GM12878 (cell line): ENCODE results near the gene ST3GAL5. TPM values are rescaled to one million over a fixed set of nuclear protein-coding genes. Genes with fewer than 3 reads are reported as not detected.

Experiments used
- ATAC-seq: fragments of 200-7000 bp; cut with Tn5 transposase; 3 replicates; pipeline ENCODE4 v1.9.1; 2020; ENCODE audit warnings: mild to moderate bottlenecking, moderate library complexity
- BruUV-seq: library from RNA; stranded (reverse); fragments of 400-500 nt; replicated peaks from 2 replicates; lab custom pipeline; 2021; lab: Mats Ljungman, UMichigan
- CTCF ChIA-PET: fragments of 300-600 bp; sonication (Branson Sonifier 250); formaldehyde crosslinking; extraction: SDS; loops from one replicate; lab custom pipeline; 2021; ENCODE audit warnings: inconsistent platforms; lab: Yijun Ruan, JAX
- POLR2A ChIA-PET: fragments of 350-600 bp; formaldehyde crosslinking; extraction: SDS; loops from one replicate; lab custom pipeline; 2021; ENCODE audit warnings: inconsistent platforms; lab: Charles Lee
- RAD21 ChIA-PET: fragments of 300-600 bp; sonication (Branson Sonifier 250); formaldehyde crosslinking; loops from one replicate; lab custom pipeline; 2023; ENCODE audit warnings: antibody characterized with exemption; ENCODE audit not compliant: unreplicated experiment; lab: Charles Lee
- SMC1A ChIA-PET: fragments of 300-600 bp; sonication (Branson Sonifier 250); formaldehyde crosslinking; loops from one replicate; lab custom pipeline; 2023; ENCODE audit not compliant: unreplicated experiment, uncharacterized antibody; lab: Charles Lee
- DNase-seq: peaks from one replicate; pipeline ENCODE4 v3.0.0-alpha.2; 2011; ENCODE audit warnings: low read depth, low spot score
- FAIRE-seq: peaks from 3 replicates; lab custom pipeline; 2011; peaks lifted over from hg19 to GRCh38; lab: Jason Lieb, UNC
- H2AFZ ChIP-seq: 2 replicates; pipeline ENCODE4 v1.6.0; 2011; ENCODE audit warnings: low read depth, low read length, control low read depth; ENCODE audit not compliant: control insufficient read depth
- H3K27ac ChIP-seq: 2 replicates; pipeline ENCODE4 v1.5.1; 2011; ENCODE audit warnings: control low read depth; ENCODE audit not compliant: control insufficient read depth, insufficient read depth
- H3K27me3 ChIP-seq, 2 experiments: replicated peaks in 1 of 2; 2 replicates each; pipeline versions ENCODE4 v1.6.0 to v1.6.1; 2011; ENCODE audit warnings: low read length in 1 of 2; ENCODE audit not compliant: control insufficient read depth in 2 of 2, insufficient read depth in 2 of 2
- H3K36me3 ChIP-seq, 2 experiments: 2 replicates each; pipeline ENCODE4 v1.5.1; 2011; ENCODE audit warnings: low read length in 1 of 2; ENCODE audit not compliant: control insufficient read depth in 2 of 2, insufficient read depth in 2 of 2
- H3K4me1 ChIP-seq: 2 replicates; pipeline ENCODE4 v1.6.1; 2011; ENCODE audit warnings: mild to moderate bottlenecking, low read length, moderate library complexity, mixed read lengths; ENCODE audit not compliant: control insufficient read depth, insufficient read depth
- H3K4me2 ChIP-seq: 2 replicates; pipeline ENCODE4 v1.6.0; 2011; ENCODE audit warnings: control low read depth; ENCODE audit not compliant: control insufficient read depth, insufficient read depth
- H3K4me3 ChIP-seq: fragments of 200-600 bp; sonication (generic); 2 replicates; pipeline ENCODE4 v1.5.1; 2016
- H3K79me2 ChIP-seq: 2 replicates; pipeline ENCODE4 v1.6.0; 2011; ENCODE audit warnings: low read length; ENCODE audit not compliant: control insufficient read depth, insufficient read depth
- H3K9ac ChIP-seq: 2 replicates; pipeline ENCODE4 v1.8.0; 2011; ENCODE audit warnings: low read length, control low read depth, mixed read lengths; ENCODE audit not compliant: control insufficient read depth, insufficient read depth
- H3K9me3 ChIP-seq: replicated peaks from 3 replicates; pipeline ENCODE4 v1.5.1; 2011; ENCODE audit warnings: mild to moderate bottlenecking, low read length; ENCODE audit not compliant: control insufficient read depth, insufficient read depth
- H4K20me1 ChIP-seq: 2 replicates; pipeline ENCODE4 v1.6.0; 2011; ENCODE audit not compliant: control insufficient read depth, insufficient read depth
- BHLHE40 ChIP-seq, 2 experiments: fragments of 450-650 bp in 1 of 2; IDR thresholded peaks; 2 replicates each; pipeline ENCODE4 v1.6.1; 2011 to 2017; ENCODE audit warnings: low read depth in 2 of 2, borderline replicate concordance in 1 of 2, improper control_type of control experiment in 1 of 2, low read length in 1 of 2, mild to moderate bottlenecking in 1 of 2
- CBFB ChIP-seq: IDR thresholded peaks from 2 replicates; pipeline ENCODE4 v1.6.1; 2016; ENCODE audit warnings: antibody characterized with exemption, low read depth
- CREM ChIP-seq: IDR thresholded peaks from 2 replicates; pipeline ENCODE4 v1.6.1; 2014; ENCODE audit warnings: antibody characterized with exemption, low read depth
- MEF2B ChIP-seq: fragments of 450-650 bp; IDR thresholded peaks from 2 replicates; pipeline ENCODE4 v1.6.1; 2018; ENCODE audit warnings: mild to moderate bottlenecking, moderate library complexity; ENCODE audit not compliant: partially characterized antibody, poor library complexity, severe bottlenecking
- NRF1 ChIP-seq: conservative IDR thresholded peaks from 2 replicates; pipeline ENCODE4 v1.6.1; 2011; ENCODE audit warnings: mild to moderate bottlenecking, low read depth, low read length, improper control_type of control experiment
- ZSCAN29 ChIP-seq: fragments of 450-650 bp; IDR thresholded peaks from 2 replicates; pipeline ENCODE4 v1.6.1; 2017; ENCODE audit warnings: mild to moderate bottlenecking, moderate library complexity
- WGBS: methylation state at CpG from one replicate; pipeline ENCODE4 v1.1.6; 2016; ENCODE audit warnings: low lambda C conversion rate; ENCODE audit not compliant: insufficient replicate concordance, insufficient coverage; ENCODE audit errors: missing lambda C conversion rate; 5-methylcytosine and 5-hydroxymethylcytosine counted together
- in situ Hi-C: fragments of 300-500 bp; cut with MboI; formaldehyde crosslinking; loops from 9 replicates; pipeline ENCODE4 v1.14.3; 2018; ENCODE audit warnings: mixed read lengths
- intact Hi-C: fragments of 100-400 bp; cut with micrococcal nuclease; formaldehyde crosslinking; loops from one replicate; pipeline ENCODE4 v1.14.2; 2022; ENCODE audit not compliant: unreplicated experiment
- polyA plus RNA-seq, 11 experiments: library from polyadenylated mRNA; depleted of rRNA in 4 of 11; unstranded in 6 of 11; stranded (reverse) in 5 of 11; fragments of >200 nt; fragmentation: Nextera tagmentation in 4 of 11; fragmentation: Illumina TruSeq in 1 of 11; extraction: Ambion mirVana in 4 of 11; extraction: Trizol in 1 of 11; gene quantifications; 1 replicate in 1 of 11; 2 replicates in 10 of 11; pipeline versions ENCODE4 v1.2.1 to v1.2.3, GENCODE V29; 2011 to 2016; ENCODE audit warnings: inconsistent platforms in 2 of 11, missing spikeins in 2 of 11, low read depth in 1 of 11
- total RNA-seq, 4 experiments: library from RNA; depleted of rRNA in 3 of 4; stranded (reverse); fragments of >200 nt in 3 of 4; fragmentation: Illumina TruSeq in 1 of 4; extraction: Trizol in 1 of 4; gene quantifications; 2 replicates each; pipeline versions ENCODE4 v1.2.1 to v1.2.3, GENCODE V29; 2013 to 2021

The ST3GAL5 gene
- total and polyA plus RNA-seq, 10 of the 15 experiments (the other 5 are each of a cell fraction or from before 2014, with no cell fraction given) = 5.2 to 60.9 (median 10.2) TPM

DNA sequence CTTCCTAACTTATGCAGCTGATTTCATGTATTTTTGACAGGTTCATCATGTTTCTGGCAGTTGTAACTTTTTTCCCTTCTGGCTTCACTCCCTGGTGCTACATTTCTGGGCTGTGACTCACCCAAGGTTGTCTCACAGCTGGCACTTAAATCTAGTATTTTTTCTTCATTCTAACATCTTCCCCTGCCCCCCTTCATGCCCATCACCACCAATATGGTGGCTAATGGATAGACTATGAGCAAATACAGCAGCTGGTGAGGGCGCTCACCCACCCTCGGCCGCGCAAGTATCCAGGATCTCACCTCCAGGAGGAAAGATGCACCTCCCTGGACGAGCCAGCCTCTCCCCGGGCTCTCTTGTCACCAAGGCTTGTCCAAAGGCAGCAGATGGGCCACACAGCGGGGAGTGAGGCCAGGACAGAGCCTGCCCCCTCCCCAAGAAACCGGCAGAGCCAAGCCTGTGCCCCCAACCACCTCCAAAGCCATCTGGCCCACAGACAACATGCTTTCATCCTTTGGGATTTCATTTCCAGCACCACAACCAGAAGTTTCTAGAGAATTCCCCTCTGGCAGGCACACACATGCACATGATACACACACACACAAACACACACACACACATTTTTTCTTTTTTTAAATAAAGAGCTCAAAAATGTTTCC is 95.9 kb downstream of the ST3GAL5 start:
- in situ Hi-C loops (no loop called here), intact Hi-C loops (no loop called here)
- POLR2A ChIA-PET = no interaction called here
- Histone ChIP-seq H3K27me3 (peaks cover 4 to 8% of the 10 kb centered on the region in 2 experiments; a peak in 3 of 4 replicates), H3K9me3 (no peaks in the 10 kb centered on the region), H4K20me1 (no peaks in the 10 kb centered on the region), H3K4me3 (no peak overlapping the region), H2AFZ (no peak overlapping the region), H3K36me3 (no peaks in the 10 kb centered on the region), H3K4me1 (no peaks in the 10 kb centered on the region), H3K79me2 (no peaks in the 10 kb centered on the region), H3K27ac (no peak overlapping the region), H3K4me2 (no peak overlapping the region), H3K9ac (no peak overlapping the region)
- WGBS = 37% methylated on average over 8 of the region's 8 CpGs
- FAIRE-seq (no peak), ATAC-seq (no peak), DNase-seq (no peak)
- TF ChIP-seq CBFB = no peak
- TF ChIP-seq MEF2B = no peak
- no peak for TF ChIP-seq CREM
- TF ChIP-seq BHLHE40 (IDR thresholded peaks at IDR 0.05; ENCODE audit: borderline replicate concordance in 1 of 2, low read depth in 2 of 2, low read length in 1 of 2) = no peak
- TF ChIP-seq ZSCAN29 = no peak
- TF ChIP-seq NRF1 = no peak
- BruUV-seq = no TSS peak
- CTCF ChIA-PET = interaction anchor here (0.9 to 1.5 kb wide), 2 partner anchors 32 kb away, joined by 3 read pairs; no protein-coding TSS in a partner anchor
- SMC1A ChIA-PET = no interaction called here
- RAD21 ChIA-PET = interaction anchor here (0.6 kb wide), 1 partner anchor 48 kb away, joined by 3 read pairs; no protein-coding TSS in a partner anchor
